Fibroblast of lung (primary cell): ENCODE results near the gene EXOC2. TPM values are rescaled to one million over a fixed set of nuclear protein-coding genes. Genes with fewer than 3 reads are reported as not detected.

Experiments
- DNase-seq, 2 donors: peaks; one replicate each; pipeline versions ENCODE4 v3.0.0 to v3.0.0-alpha.2; 2010; ENCODE audit warnings: low read depth in 2 of 2
- H2AFZ ChIP-seq: 2 replicates; pipeline ENCODE4 v1.5.1; 2012; ENCODE audit warnings: low read length, control low read depth, inconsistent platforms
- H3K27ac ChIP-seq: 2 replicates; pipeline ENCODE4 v1.5.1; 2011; ENCODE audit warnings: low read length, control low read depth; ENCODE audit not compliant: insufficient read depth
- H3K27me3 ChIP-seq: 2 replicates; pipeline ENCODE4 v1.5.1; 2011; ENCODE audit warnings: mild to moderate bottlenecking, low read length; ENCODE audit not compliant: control insufficient read depth, insufficient read depth
- H3K36me3 ChIP-seq: 2 replicates; pipeline ENCODE4 v1.5.1; 2011; ENCODE audit warnings: low read length; ENCODE audit not compliant: control insufficient read depth, insufficient read depth
- H3K4me1 ChIP-seq: 2 replicates; pipeline ENCODE4 v1.5.1; 2011; ENCODE audit warnings: low read length; ENCODE audit not compliant: control insufficient read depth, insufficient read depth; ENCODE audit errors: extremely low read depth
- H3K4me2 ChIP-seq: 2 replicates; pipeline ENCODE4 v1.5.1; 2011; ENCODE audit warnings: low read length, control low read depth; ENCODE audit not compliant: insufficient read depth; ENCODE audit errors: extremely low read depth
- H3K4me3 ChIP-seq, 4 experiments: fragments of 200-600 bp in 1 of 4; sonication (generic) in 1 of 4; replicated peaks in 1 of 4; 2 replicates each; pipeline ENCODE4 v1.5.1; 2011 to 2016; ENCODE audit warnings: low read length in 4 of 4, low read depth in 3 of 4, mild to moderate bottlenecking in 3 of 4, control low read depth in 2 of 4, inconsistent platforms in 1 of 4, mixed read lengths in 1 of 4; ENCODE audit not compliant: insufficient read depth in 1 of 4; ENCODE audit errors: control extremely low read depth in 1 of 4
- H3K79me2 ChIP-seq: 2 replicates; pipeline ENCODE4 v1.5.1; 2012; ENCODE audit warnings: mild to moderate bottlenecking, low read length, inconsistent platforms; ENCODE audit not compliant: control insufficient read depth, insufficient read depth
- H3K9ac ChIP-seq: 2 replicates; pipeline ENCODE4 v1.5.1; 2011; ENCODE audit warnings: mild to moderate bottlenecking, low read length, control low read depth; ENCODE audit not compliant: insufficient read depth
- H3K9me3 ChIP-seq: 2 replicates; pipeline ENCODE4 v1.5.1; 2012; ENCODE audit warnings: low read depth, low read length; ENCODE audit not compliant: control insufficient read depth, insufficient read depth
- H4K20me1 ChIP-seq: 2 replicates; pipeline ENCODE4 v1.5.1; 2011; ENCODE audit warnings: low read length; ENCODE audit not compliant: control insufficient read depth, insufficient read depth; ENCODE audit errors: extremely low read depth
- EZH2 ChIP-seq: IDR thresholded peaks from 2 replicates; pipeline ENCODE4 v1.5.1; 2012; ENCODE audit warnings: low read length, control low read depth, mild to moderate bottlenecking; ENCODE audit errors: missing control alignments
- polyA plus RNA-seq, 2 donors: library from polyadenylated mRNA; depleted of rRNA in 1 of 2; stranded (reverse) in 1 of 2; unstranded in 1 of 2; fragments of >200 nt; gene quantifications; 2 replicates each; pipeline ENCODE4 v1.2.1, GENCODE V29; 2011 to 2012; ENCODE audit warnings: missing spikeins in 1 of 2
- total RNA-seq: library from RNA; depleted of rRNA; stranded (reverse); fragments of >200 nt; gene quantifications from 2 replicates; pipeline ENCODE4 v1.2.1, GENCODE V29; 2014
- TF ChIP-seq, protein P1 (sequence below), 2 donors: IDR thresholded peaks in 1 of 2; conservative IDR thresholded peaks in 1 of 2; 1 replicate in 1 of 2; 2 replicates in 1 of 2; pipeline ENCODE4 v1.5.1; 2011 to 2012; ENCODE audit warnings: low read length in 2 of 2, control low read depth in 1 of 2, inconsistent platforms in 1 of 2, low read depth in 1 of 2, mild to moderate bottlenecking in 1 of 2

The EXOC2 gene
- total and polyA plus RNA-seq, 2 donors (not counting 1 experiment from before 2014, with no cell fraction given) = 19.7 to 42.3 TPM

DNA sequence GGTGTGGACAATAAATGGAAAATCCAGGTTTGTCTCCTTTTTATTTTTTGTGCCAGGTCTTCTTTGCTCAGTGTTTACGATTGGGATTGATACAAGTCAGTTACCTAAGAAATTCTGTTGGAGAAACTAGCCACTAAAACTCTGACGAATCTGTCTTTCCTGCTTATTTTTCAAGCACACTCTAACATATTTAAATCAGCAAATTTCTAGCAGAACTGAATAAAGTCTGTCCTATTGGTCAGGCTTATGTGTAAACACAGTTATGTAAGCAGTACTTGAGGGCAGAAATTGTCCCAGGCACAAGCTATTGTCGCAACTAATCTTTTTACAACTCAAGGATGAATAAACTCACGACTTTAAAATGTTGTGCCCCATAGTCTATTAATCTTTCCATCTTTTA is 12.1 kb upstream of the EXOC2 start:
- Histone ChIP-seq H3K79me2 (no peaks in the 10 kb centered on the region), H2AFZ (no peak overlapping the region), H4K20me1 (no peaks in the 10 kb centered on the region), H3K9ac (no peak overlapping the region), H3K4me3 (no peak overlapping the region), H3K9me3 (no peaks in the 10 kb centered on the region), H3K27me3 (no peaks in the 10 kb centered on the region), H3K4me1 (peaks cover 16% of the 10 kb centered on the region), H3K27ac (no peak overlapping the region), H3K4me2 (no peak overlapping the region), H3K36me3 (no peaks in the 10 kb centered on the region)
- DNase-seq = no peak
- no peak for TF ChIP-seq EZH2
- TF ChIP-seq, protein P1, sequence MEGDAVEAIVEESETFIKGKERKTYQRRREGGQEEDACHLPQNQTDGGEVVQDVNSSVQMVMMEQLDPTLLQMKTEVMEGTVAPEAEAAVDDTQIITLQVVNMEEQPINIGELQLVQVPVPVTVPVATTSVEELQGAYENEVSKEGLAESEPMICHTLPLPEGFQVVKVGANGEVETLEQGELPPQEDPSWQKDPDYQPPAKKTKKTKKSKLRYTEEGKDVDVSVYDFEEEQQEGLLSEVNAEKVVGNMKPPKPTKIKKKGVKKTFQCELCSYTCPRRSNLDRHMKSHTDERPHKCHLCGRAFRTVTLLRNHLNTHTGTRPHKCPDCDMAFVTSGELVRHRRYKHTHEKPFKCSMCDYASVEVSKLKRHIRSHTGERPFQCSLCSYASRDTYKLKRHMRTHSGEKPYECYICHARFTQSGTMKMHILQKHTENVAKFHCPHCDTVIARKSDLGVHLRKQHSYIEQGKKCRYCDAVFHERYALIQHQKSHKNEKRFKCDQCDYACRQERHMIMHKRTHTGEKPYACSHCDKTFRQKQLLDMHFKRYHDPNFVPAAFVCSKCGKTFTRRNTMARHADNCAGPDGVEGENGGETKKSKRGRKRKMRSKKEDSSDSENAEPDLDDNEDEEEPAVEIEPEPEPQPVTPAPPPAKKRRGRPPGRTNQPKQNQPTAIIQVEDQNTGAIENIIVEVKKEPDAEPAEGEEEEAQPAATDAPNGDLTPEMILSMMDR (conservative IDR thresholded peaks at IDR 0.05 in 1 of 2, IDR thresholded peaks at IDR 0.05 in 1 of 2; ENCODE audit: low read depth in 1 of 2, low read length in 2 of 2) = no peak

DNA sequence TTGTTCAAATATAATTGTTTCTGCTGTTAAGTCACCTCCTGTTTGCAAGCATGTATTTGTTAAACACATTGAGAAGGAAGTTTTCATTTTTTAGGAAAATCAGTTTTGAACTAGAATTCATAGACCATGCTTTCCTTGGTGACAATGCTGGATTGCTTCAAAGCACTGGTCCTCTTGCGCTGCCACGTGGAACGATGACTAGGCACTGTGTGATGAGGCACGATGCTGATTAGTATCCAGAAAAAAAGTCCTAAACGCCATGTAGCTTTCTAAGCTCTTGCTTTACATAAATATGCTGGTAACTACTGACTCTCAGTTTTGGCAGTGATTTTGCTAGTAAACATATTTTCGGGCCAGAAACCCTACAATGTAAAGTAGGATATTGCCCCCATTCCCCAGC is 11.1 kb upstream of the EXOC2 start:
- Histone ChIP-seq H3K79me2 (no peaks in the 10 kb centered on the region), H3K27me3 (no peaks in the 10 kb centered on the region), H2AFZ (peak overlapping the region; percentile 7), H4K20me1 (no peaks in the 10 kb centered on the region), H3K36me3 (no peaks in the 10 kb centered on the region), H3K9ac (no peak overlapping the region), H3K4me2 (no peak overlapping the region), H3K9me3 (no peaks in the 10 kb centered on the region), H3K27ac (no peak overlapping the region), H3K4me1 (peaks cover 15% of the 10 kb centered on the region), H3K4me3 (no peak overlapping the region)
- DNase-seq = peak; percentile 20 to 81
- no peak for TF ChIP-seq EZH2
- TF ChIP-seq, protein P1 (conservative IDR thresholded peaks at IDR 0.05 in 1 of 2, IDR thresholded peaks at IDR 0.05 in 1 of 2; ENCODE audit: low read depth in 1 of 2, low read length in 2 of 2) = no peak

DNA sequence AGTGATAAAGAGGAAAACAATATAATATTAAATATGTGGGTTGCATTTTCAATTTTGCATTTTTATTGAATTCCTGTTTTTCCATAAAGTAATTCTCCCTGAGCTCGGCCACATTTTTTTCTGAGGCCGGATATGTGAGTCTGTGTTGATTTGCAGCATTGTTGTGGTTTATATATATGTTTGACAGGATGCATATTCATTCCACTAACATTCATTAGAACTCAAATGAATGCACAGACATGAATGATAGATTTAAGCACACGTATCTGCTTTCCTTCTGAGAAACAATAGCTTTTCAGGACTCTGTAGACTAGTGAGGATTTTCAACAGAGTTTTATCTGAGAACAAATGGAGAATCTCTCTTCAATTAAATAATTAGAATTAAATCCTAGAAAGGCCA is 10.6 kb upstream of the EXOC2 start:
- Histone ChIP-seq H3K36me3 (no peaks in the 10 kb centered on the region), H4K20me1 (no peaks in the 10 kb centered on the region), H3K9ac (no peak overlapping the region), H3K4me3 (no peak overlapping the region), H3K9me3 (no peaks in the 10 kb centered on the region), H3K27ac (no peak overlapping the region), H3K4me2 (no peak overlapping the region), H3K4me1 (peaks cover 14% of the 10 kb centered on the region), H3K27me3 (no peaks in the 10 kb centered on the region), H2AFZ (no peak overlapping the region), H3K79me2 (no peaks in the 10 kb centered on the region)
- TF ChIP-seq, protein P1 (conservative IDR thresholded peaks at IDR 0.05 in 1 of 2, IDR thresholded peaks at IDR 0.05 in 1 of 2; ENCODE audit: low read depth in 1 of 2, low read length in 2 of 2) = no peak
- TF ChIP-seq EZH2 = no peak
- no peak for DNase-seq
